Erythroblast (primary cell): ENCODE data around the gene FAM20A.

Source experiments
- GATA1 ChIP-seq: IDR thresholded peaks from 2 replicates; pipeline ENCODE4 v1.6.1; 2011; ENCODE audit warnings: low read depth, mild to moderate bottlenecking, control low read depth, low read length, moderate library complexity
- POLR2A ChIP-seq: IDR thresholded peaks from 2 replicates; pipeline ENCODE4 v1.6.1; 2011; ENCODE audit warnings: mild to moderate bottlenecking, low read length

GRCh38 chr17:68576811-68577496 lies 24.2 kb downstream of the FAM20A start:
- TF ChIP-seq POLR2A (no peak), GATA1 (no peak)
